SK-N-SH treated with all-trans-retinoic acid at 6 μM for 48 hours (cell line): Measurements from ENCODE around the gene RTN1.

Experiments
- ATAC-seq: fragments of 200-7000 bp; cut with Tn5 transposase; 3 replicates; pipeline ENCODE4 v1.9.1; 2020; ENCODE audit warnings: mild to moderate bottlenecking, moderate library complexity
- ARNTL ChIP-seq: fragments of 450-650 bp; formaldehyde crosslinking; IDR thresholded peaks from 2 replicates; pipeline ENCODE4 v1.5.0; 2020; ENCODE audit warnings: low read depth, mild to moderate bottlenecking, moderate library complexity, borderline replicate concordance
- BACH2 ChIP-seq: fragments of 250-450 bp; sonication (Bioruptor Pico); IDR thresholded peaks from 2 replicates; pipeline ENCODE4 v1.9.0; 2021; ENCODE audit warnings: mild to moderate bottlenecking, borderline replicate concordance
- CSDC2 ChIP-seq: fragments of 250-450 bp; sonication (Bioruptor Pico); IDR thresholded peaks from 2 replicates; pipeline ENCODE4 v1.5.0; 2020; ENCODE audit warnings: mild to moderate bottlenecking, moderate library complexity
- ESRRG ChIP-seq: fragments of 250-450 bp; sonication (Bioruptor Pico); IDR thresholded peaks from 2 replicates; pipeline ENCODE4 v1.6.1; 2021; ENCODE audit warnings: mild to moderate bottlenecking
- GLIS3 ChIP-seq: fragments of 250-450 bp; sonication (Bioruptor Pico); IDR thresholded peaks from 2 replicates; pipeline ENCODE4 v1.5.0; 2020; ENCODE audit warnings: mild to moderate bottlenecking, moderate library complexity
- ISL1 ChIP-seq: fragments of 250-450 bp; sonication (Bioruptor Pico); IDR thresholded peaks from 2 replicates; pipeline ENCODE4 v2.1.2; 2022; ENCODE audit warnings: mild to moderate bottlenecking, moderate library complexity
- OSR1 ChIP-seq: fragments of 250-450 bp; sonication (Bioruptor Pico); IDR thresholded peaks from 2 replicates; pipeline ENCODE4 v1.8.0; 2022; ENCODE audit warnings: moderate library complexity, mild to moderate bottlenecking, inconsistent platforms
- PATZ1 ChIP-seq: fragments of 250-450 bp; sonication (Bioruptor Pico); IDR thresholded peaks from 2 replicates; pipeline ENCODE4 v1.8.0; 2020; ENCODE audit warnings: mild to moderate bottlenecking, moderate library complexity, borderline replicate concordance
- POU6F1 ChIP-seq: fragments of 250-450 bp; sonication (Bioruptor Pico); IDR thresholded peaks from 2 replicates; pipeline ENCODE4 v1.8.0; 2021; ENCODE audit warnings: low read depth, mild to moderate bottlenecking, moderate library complexity, borderline replicate concordance
- PPARA ChIP-seq: fragments of 250-450 bp; sonication (Bioruptor Pico); IDR thresholded peaks from 2 replicates; pipeline ENCODE4 v1.5.0; 2020; ENCODE audit warnings: mild to moderate bottlenecking, borderline replicate concordance
- RARB ChIP-seq: fragments of 250-450 bp; sonication (Bioruptor Pico); IDR thresholded peaks from 2 replicates; pipeline ENCODE4 v1.8.0; 2021; ENCODE audit warnings: mild to moderate bottlenecking, moderate library complexity
- SNAI2 ChIP-seq: fragments of 250-450 bp; sonication (Bioruptor Pico); IDR thresholded peaks from 2 replicates; pipeline ENCODE4 v1.5.0; 2020; ENCODE audit warnings: mild to moderate bottlenecking, moderate library complexity
- TOX ChIP-seq: fragments of 250-450 bp; sonication (Bioruptor Pico); IDR thresholded peaks from 2 replicates; pipeline ENCODE4 v1.8.0; 2021; ENCODE audit warnings: mild to moderate bottlenecking, moderate library complexity, borderline replicate concordance
- TSHZ2 ChIP-seq: fragments of 250-450 bp; sonication (Bioruptor Pico); IDR thresholded peaks from 2 replicates; pipeline ENCODE4 v1.5.0; 2020; ENCODE audit warnings: mild to moderate bottlenecking, moderate library complexity
- ZC3H10 ChIP-seq: fragments of 250-450 bp; sonication (Bioruptor Pico); IDR thresholded peaks from 2 replicates; pipeline ENCODE4 v1.5.1; 2021; ENCODE audit warnings: mild to moderate bottlenecking, moderate library complexity
- ZFP3 ChIP-seq: fragments of 250-450 bp; sonication (Bioruptor Pico); IDR thresholded peaks from 2 replicates; pipeline ENCODE4 v1.5.0; 2020; ENCODE audit warnings: mild to moderate bottlenecking, moderate library complexity
- ZFP30 ChIP-seq: fragments of 450-650 bp; formaldehyde crosslinking; IDR thresholded peaks from 2 replicates; pipeline ENCODE4 v1.5.0; 2022; ENCODE audit warnings: mild to moderate bottlenecking, moderate library complexity
- ZNF565 ChIP-seq: fragments of 450-650 bp; formaldehyde crosslinking; conservative IDR thresholded peaks from 2 replicates; pipeline ENCODE4 v1.5.0; 2020; ENCODE audit warnings: low read depth, mild to moderate bottlenecking, moderate library complexity
- ZNF70 ChIP-seq: fragments of 450-650 bp; formaldehyde crosslinking; IDR thresholded peaks from 2 replicates; pipeline ENCODE4 v1.5.0; 2020; ENCODE audit warnings: mild to moderate bottlenecking, moderate library complexity
- ZNF8 ChIP-seq: fragments of 450-650 bp; formaldehyde crosslinking; IDR thresholded peaks from 2 replicates; pipeline ENCODE4 v1.5.0; 2020; ENCODE audit warnings: mild to moderate bottlenecking, moderate library complexity
- TF ChIP-seq, protein P1 (sequence below): fragments of 250-450 bp; sonication (Bioruptor Pico); IDR thresholded peaks from 2 replicates; pipeline ENCODE4 v1.5.1; 2020; ENCODE audit warnings: low read depth, mild to moderate bottlenecking, moderate library complexity

Gene RTN1

GRCh38 chr14:59688224-59689170 lies 182.1 kb downstream of the RTN1 start:
- ATAC-seq: peak; percentile 97
- TF ChIP-seq ZFP30 (CRISPR knock-in tag) (no peak), GLIS3 (no peak), ZNF565 (CRISPR knock-in tag) (no peak)

GRCh38 chr14:59687663-59688062 lies 182.9 kb downstream of the RTN1 start:
- TF ChIP-seq RARB (CRISPR knock-in tag): no peak
- ATAC-seq: no peak

DNA sequence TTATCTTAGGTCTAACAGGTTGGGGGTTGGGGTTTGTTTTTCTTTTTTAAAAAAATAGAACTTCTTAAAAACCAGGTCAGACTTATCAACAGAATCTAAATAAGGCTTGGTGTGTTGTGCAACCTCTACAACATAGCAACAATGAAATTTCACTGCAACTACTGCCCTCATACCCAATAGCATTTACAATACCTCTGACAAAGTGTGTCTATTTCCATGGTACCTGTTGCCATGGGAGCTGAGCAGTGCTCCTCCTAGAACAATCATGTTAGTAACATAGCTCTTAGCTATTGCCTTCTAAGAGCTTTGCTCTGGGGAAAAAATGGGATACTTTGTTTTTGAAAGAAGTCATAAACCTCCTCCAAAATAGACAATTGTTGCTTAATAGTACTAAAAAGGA lies 190.7 kb downstream of the RTN1 start:
- no peak for ATAC-seq
- TF ChIP-seq GLIS3 (no peak), ZFP3 (CRISPR knock-in tag) (no peak), ZNF70 (CRISPR knock-in tag) (no peak), CSDC2 (CRISPR knock-in tag) (no peak), RARB (CRISPR knock-in tag) (no peak), OSR1 (no peak), SNAI2 (CRISPR knock-in tag) (no peak), ESRRG (CRISPR knock-in tag) (no peak), ZFP30 (CRISPR knock-in tag) (no peak), ZC3H10 (CRISPR knock-in tag) (no peak)
- TF ChIP-seq, protein P1, sequence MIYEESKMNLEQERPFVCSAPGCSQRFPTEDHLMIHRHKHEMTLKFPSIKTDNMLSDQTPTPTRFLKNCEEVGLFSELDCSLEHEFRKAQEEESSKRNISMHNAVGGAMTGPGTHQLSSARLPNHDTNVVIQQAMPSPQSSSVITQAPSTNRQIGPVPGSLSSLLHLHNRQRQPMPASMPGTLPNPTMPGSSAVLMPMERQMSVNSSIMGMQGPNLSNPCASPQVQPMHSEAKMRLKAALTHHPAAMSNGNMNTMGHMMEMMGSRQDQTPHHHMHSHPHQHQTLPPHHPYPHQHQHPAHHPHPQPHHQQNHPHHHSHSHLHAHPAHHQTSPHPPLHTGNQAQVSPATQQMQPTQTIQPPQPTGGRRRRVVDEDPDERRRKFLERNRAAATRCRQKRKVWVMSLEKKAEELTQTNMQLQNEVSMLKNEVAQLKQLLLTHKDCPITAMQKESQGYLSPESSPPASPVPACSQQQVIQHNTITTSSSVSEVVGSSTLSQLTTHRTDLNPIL: no peak

DNA sequence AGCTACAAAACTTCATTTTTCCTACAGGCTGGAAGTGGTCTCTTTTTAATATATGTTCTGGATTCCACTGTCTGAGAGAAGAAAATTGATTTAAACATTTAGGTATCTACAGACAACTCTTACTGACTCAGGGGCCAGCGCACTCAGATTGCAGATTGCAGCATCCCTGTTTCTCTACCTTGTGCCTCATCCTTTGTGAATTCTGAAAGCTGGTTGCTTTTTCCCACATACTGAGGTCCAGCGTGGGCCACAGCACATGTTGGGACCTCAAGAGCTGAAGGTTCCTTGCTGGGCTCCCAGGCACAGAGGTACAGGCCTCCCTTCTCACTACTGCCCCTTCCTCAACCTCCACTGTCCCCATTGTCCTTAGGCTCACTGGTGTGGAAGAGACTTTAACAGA lies 192.2 kb downstream of the RTN1 start:
- TF ChIP-seq PATZ1: no peak
- ATAC-seq: no peak

- TF ChIP-seq GLIS3 (no peak), ISL1 (CRISPR knock-in tag) (no peak), ZFP30 (CRISPR knock-in tag) (no peak), ZC3H10 (CRISPR knock-in tag) (no peak)
- TF ChIP-seq, all 23 proteins: peak for 0
- no peak for ATAC-seq
Measured at GRCh38 chr14:59677771-59678231, 192.8 kb downstream of the RTN1 start.

GRCh38 chr14:59675394-59675793 lies 195.2 kb downstream of the RTN1 start:
- ATAC-seq: no peak
- TF ChIP-seq PPARA (CRISPR knock-in tag): no peak
- TF ChIP-seq TOX: no peak
- TF ChIP-seq ARNTL (CRISPR knock-in tag): no peak
- no peak for TF ChIP-seq ESRRG (CRISPR knock-in tag)
- TF ChIP-seq, protein P1: no peak

DNA sequence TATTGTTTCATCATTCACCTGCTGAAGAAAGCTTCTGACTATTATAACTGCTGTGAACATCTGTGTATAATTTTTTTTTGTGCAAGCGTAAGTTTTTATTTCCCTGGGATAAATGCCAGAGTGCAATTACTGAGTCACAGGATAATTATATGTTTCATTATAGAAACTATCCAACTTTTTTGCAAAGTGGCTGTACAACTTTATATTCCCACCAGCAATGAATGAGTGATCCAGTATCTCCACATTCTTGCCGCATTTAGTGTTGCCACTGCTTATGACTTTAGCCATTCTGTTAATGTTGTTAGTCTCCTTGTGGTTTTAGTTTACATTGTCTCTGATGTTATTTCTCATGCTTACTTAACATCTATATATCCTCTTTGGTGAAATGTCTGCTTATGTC lies 205.8 kb downstream of the RTN1 start:
- no peak for ATAC-seq
- no peak for TF ChIP-seq SNAI2 (CRISPR knock-in tag)
- TF ChIP-seq BACH2: no peak
- no peak for TF ChIP-seq POU6F1
- TF ChIP-seq PPARA (CRISPR knock-in tag): no peak
- no peak for TF ChIP-seq ZNF8 (CRISPR knock-in tag)
- no peak for TF ChIP-seq ARNTL (CRISPR knock-in tag)
- no peak for TF ChIP-seq ISL1 (CRISPR knock-in tag)
- TF ChIP-seq TSHZ2 (CRISPR knock-in tag): no peak
